GM12891 (cell line): ENCODE measurements around the gene IRF9.

Experiments
- PAX5 ChIP-seq: IDR thresholded peaks from 2 replicates; pipeline ENCODE4 v1.6.1; 2011; ENCODE audit warnings: low read length, moderate library complexity, mild to moderate bottlenecking; ENCODE audit not compliant: insufficient read depth, severe bottlenecking
- POLR2A ChIP-seq: IDR thresholded peaks from 2 replicates; pipeline ENCODE4 v1.6.1; 2011; ENCODE audit warnings: low read depth, low read length, control low read depth
- POLR2AphosphoS5 ChIP-seq: IDR thresholded peaks from 2 replicates; pipeline ENCODE4 v1.6.1; 2011; ENCODE audit warnings: low read depth, low read length, control low read depth
- TAF1 ChIP-seq: IDR thresholded peaks from 2 replicates; pipeline ENCODE4 v1.6.1; 2011; ENCODE audit warnings: low read depth, low read length, control low read depth

- TF ChIP-seq POLR2A: peak; percentile 47; the same call in 1 of the 2 replicates
- peak; percentile 36; the same call in 1 of the 2 replicates for TF ChIP-seq POLR2AphosphoS5
- TF ChIP-seq TAF1: no peak
- no peak for TF ChIP-seq PAX5
Observed at GRCh38 chr14:24135834-24136683, 25.0 kb upstream of the IRF9 start, which contains the start of gene PSME1.
